Prostate gland (tissue), 2 donors: ENCODE data around the gene RPL29. TPM values are rescaled to one million over a fixed set of nuclear protein-coding genes. Genes with fewer than 3 reads are reported as not detected.

Source experiments
- DNase-seq: peaks from one replicate; pipeline ENCODE4 v3.0.0-alpha.2; 2019; ENCODE audit warnings: low spot score
- H3K27ac ChIP-seq, 2 donors: fragments of 200-600 bp; sonication (generic); 2 replicates each; pipeline ENCODE4 v1.5.1; 2017 to 2019
- H3K27me3 ChIP-seq: fragments of 200-600 bp; sonication (generic); replicated peaks from 2 replicates; pipeline ENCODE4 v1.5.1; 2019; ENCODE audit not compliant: insufficient read depth
- H3K36me3 ChIP-seq, 2 donors: fragments of 200-600 bp; sonication (generic); 1 replicate in 1 of 2; 2 replicates in 1 of 2; pipeline versions ENCODE4 v1.5.1 to v1.8.1; 2017 to 2019
- H3K4me1 ChIP-seq: fragments of 200-600 bp; sonication (generic); replicated peaks from 2 replicates; pipeline ENCODE4 v1.5.1; 2019
- H3K4me3 ChIP-seq, 2 donors: fragments of 200-600 bp; sonication (generic); 2 replicates each; pipeline ENCODE4 v1.5.1; 2017 to 2019
- H3K9me3 ChIP-seq: fragments of 200-600 bp; sonication (generic); 2 replicates; pipeline ENCODE4 v1.5.1; 2017
- POLR2A ChIP-seq: fragments of 450-650 bp; IDR thresholded peaks from one replicate; pipeline ENCODE4 v1.6.1; 2016; ENCODE audit warnings: antibody characterized with exemption, mild to moderate bottlenecking
- POLR2AphosphoS5 ChIP-seq: sonication (generic); formaldehyde crosslinking; IDR thresholded peaks from one replicate; pipeline ENCODE4 v1.6.1; 2017; ENCODE audit warnings: antibody characterized with exemption
- whole genome bisulfite sequencing: methylation state at CpG from one replicate; pipeline ENCODE4 v1.1.5; 2018; 5-methylcytosine and 5-hydroxymethylcytosine counted together
- intact Hi-C: fragments of 100-400 bp; cut with DNase I; formaldehyde crosslinking; loops from one replicate; pipeline ENCODE4 v1.14.2; 2022
- total RNA-seq, 2 donors: library from RNA; depleted of rRNA; stranded (reverse); fragments of >200 nt; gene quantifications; one replicate each; pipeline ENCODE4 v1.1.0, GENCODE V29; 2016
- TF ChIP-seq, protein P1 (sequence below), 4 experiments: fragments of 200-600 bp in 2 of 4; fragments of 450-650 bp in 2 of 4; sonication (generic) in 2 of 4; IDR thresholded peaks; 1 replicate in 3 of 4; 2 replicates in 1 of 4; pipeline ENCODE4 v1.5.1; 2016 to 2019; ENCODE audit warnings: antibody characterized with exemption in 4 of 4, mild to moderate bottlenecking in 2 of 4, moderate library complexity in 2 of 4

The RPL29 gene
- total RNA-seq, 2 donors from 2014 or later: 1,249 to 2,015 TPM

- DNase-seq: no peak
- H3K36me3 ChIP-seq: no peaks in the 10 kb centered on the region
- H3K9me3 ChIP-seq: no peaks in the 10 kb centered on the region
- WGBS: 79% methylated on average over 15 of the region's 15 CpGs
- H3K4me1 ChIP-seq: peaks cover 7% of the 10 kb centered on the region
- H3K27me3 ChIP-seq: no peaks in the 10 kb centered on the region
- no peak overlapping the region for H3K27ac ChIP-seq
- intact Hi-C loops: no loop called here
- H3K4me3 ChIP-seq: no peak overlapping the region
- no peak for TF ChIP-seq POLR2AphosphoS5
- no peak for TF ChIP-seq POLR2A
- TF ChIP-seq, protein P1, sequence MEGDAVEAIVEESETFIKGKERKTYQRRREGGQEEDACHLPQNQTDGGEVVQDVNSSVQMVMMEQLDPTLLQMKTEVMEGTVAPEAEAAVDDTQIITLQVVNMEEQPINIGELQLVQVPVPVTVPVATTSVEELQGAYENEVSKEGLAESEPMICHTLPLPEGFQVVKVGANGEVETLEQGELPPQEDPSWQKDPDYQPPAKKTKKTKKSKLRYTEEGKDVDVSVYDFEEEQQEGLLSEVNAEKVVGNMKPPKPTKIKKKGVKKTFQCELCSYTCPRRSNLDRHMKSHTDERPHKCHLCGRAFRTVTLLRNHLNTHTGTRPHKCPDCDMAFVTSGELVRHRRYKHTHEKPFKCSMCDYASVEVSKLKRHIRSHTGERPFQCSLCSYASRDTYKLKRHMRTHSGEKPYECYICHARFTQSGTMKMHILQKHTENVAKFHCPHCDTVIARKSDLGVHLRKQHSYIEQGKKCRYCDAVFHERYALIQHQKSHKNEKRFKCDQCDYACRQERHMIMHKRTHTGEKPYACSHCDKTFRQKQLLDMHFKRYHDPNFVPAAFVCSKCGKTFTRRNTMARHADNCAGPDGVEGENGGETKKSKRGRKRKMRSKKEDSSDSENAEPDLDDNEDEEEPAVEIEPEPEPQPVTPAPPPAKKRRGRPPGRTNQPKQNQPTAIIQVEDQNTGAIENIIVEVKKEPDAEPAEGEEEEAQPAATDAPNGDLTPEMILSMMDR (IDR thresholded peaks at IDR 0.05): no peak
These were observed 7.2 kb downstream of the RPL29 start for GRCh38 chr3:51988286-51989146.

DNA sequence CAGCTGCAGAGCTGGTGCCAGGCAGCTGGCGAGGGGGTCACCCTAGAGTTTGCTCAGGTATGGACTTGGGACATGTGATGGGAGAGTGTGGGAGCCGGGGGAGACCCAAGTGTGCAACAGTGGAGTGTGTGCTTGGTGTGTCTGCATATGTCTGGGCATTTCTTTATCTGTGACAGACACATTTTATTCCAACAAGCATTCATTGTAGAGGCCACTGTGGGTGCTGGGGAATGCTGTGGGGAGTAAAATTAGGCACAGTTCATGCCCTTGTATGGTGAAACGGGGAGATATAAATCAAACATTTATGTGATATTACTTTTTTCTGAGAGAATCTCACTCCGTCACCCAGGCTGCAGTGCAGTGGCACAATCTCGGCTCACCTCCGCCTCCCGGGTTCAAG lies 8.1 kb downstream of the RPL29 start:
- Histone ChIP-seq H3K9me3 (no peaks in the 10 kb centered on the region), H3K4me3 (no peak overlapping the region), H3K36me3 (no peaks in the 10 kb centered on the region), H3K27ac (no peak overlapping the region), H3K27me3 (no peaks in the 10 kb centered on the region), H3K4me1 (peaks cover 7% of the 10 kb centered on the region)
- TF ChIP-seq POLR2A (no peak), POLR2AphosphoS5 (no peak)
- TF ChIP-seq, protein P1 (IDR thresholded peaks at IDR 0.05): no peak
- WGBS: 89% methylated on average over 7 of the region's 7 CpGs
- no peak for DNase-seq
- intact Hi-C loops: no loop called here

- WGBS: 75% methylated on average over 12 of the region's 12 CpGs
- Histone ChIP-seq H3K4me3 (no peak overlapping the region), H3K4me1 (peaks cover 11% of the 10 kb centered on the region), H3K27ac (no peak overlapping the region), H3K9me3 (no peaks in the 10 kb centered on the region), H3K27me3 (no peaks in the 10 kb centered on the region), H3K36me3 (no peaks in the 10 kb centered on the region)
- no peak for DNase-seq
- TF ChIP-seq, protein P1 (IDR thresholded peaks at IDR 0.05): no peak
- intact Hi-C loops: no loop called here
These were observed 9.4 kb downstream of the RPL29 start for GRCh38 chr3:51986010-51986947.

DNA sequence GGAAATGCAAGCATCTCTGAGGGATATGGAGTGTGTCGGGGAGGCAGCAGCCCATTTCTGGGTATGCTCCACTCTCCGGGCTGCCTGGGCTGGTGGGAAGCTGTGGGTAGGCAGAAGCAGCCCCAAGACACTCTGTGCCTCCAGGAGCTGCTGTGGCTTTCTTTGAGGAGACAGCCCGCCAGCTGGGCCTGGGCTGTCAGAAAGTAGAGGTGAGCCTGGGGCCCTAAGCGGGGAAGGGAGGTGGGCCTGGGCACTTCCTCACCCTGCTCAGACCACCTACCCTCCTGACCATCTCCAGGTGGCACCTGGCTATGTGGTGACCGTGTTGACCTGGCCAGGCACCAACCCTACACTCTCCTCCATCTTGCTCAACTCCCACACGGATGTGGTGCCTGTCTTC lies 10.6 kb downstream of the RPL29 start:
- Histone ChIP-seq H3K9me3 (no peaks in the 10 kb centered on the region), H3K27me3 (no peaks in the 10 kb centered on the region), H3K36me3 (no peaks in the 10 kb centered on the region), H3K4me1 (peaks cover 11% of the 10 kb centered on the region), H3K4me3 (no peak overlapping the region), H3K27ac (no peak overlapping the region)
- 85% methylated on average over 6 of the region's 6 CpGs for WGBS
- intact Hi-C loops: no loop called here
- no peak for DNase-seq
- TF ChIP-seq POLR2A (no peak), POLR2AphosphoS5 (no peak)
- TF ChIP-seq, protein P1 (IDR thresholded peaks at IDR 0.05): no peak
